GM19328 (cell line): ENCODE measurements around the gene PAWR.
"Not testable (repeated sequence)": the region's sequence is repeated elsewhere in the genome, so short reads cannot be mapped to it uniquely, and the experiment has no call there.

Experiments
- ATAC-seq: cut with Tn5 transposase; IDR thresholded peaks from one replicate; pipeline ENCODE4 v1.9.1; 2021; ENCODE audit warnings: mild to moderate bottlenecking, moderate library complexity; ENCODE audit not compliant: unreplicated experiment

PAWR gene

GRCh38 chr12:79553863-79554574 is 136.7 kb downstream of the PAWR start:
- no peak for ATAC-seq

- no peak for ATAC-seq
These were observed 138.6 kb downstream of the PAWR start for GRCh38 chr12:79552192-79552591.

- ATAC-seq: no peak
These were observed 141.1 kb downstream of the PAWR start for GRCh38 chr12:79549531-79550271.

GRCh38 chr12:79548610-79548924 is 142.2 kb downstream of the PAWR start:
- ATAC-seq: no peak

- peak; percentile 62 for ATAC-seq
These were observed 142.8 kb downstream of the PAWR start for GRCh38 chr12:79547735-79548609.

GRCh38 chr12:79547044-79547734 is 143.6 kb downstream of the PAWR start:
- peak; percentile 11 for ATAC-seq

- no peak for ATAC-seq
These were observed 144.2 kb downstream of the PAWR start for GRCh38 chr12:79546466-79547043.

GRCh38 chr12:79544439-79544838 is 146.3 kb downstream of the PAWR start:
- ATAC-seq: not testable (repeated sequence)

- no peak for ATAC-seq
These were observed 153.1 kb downstream of the PAWR start for GRCh38 chr12:79537675-79538074.

GRCh38 chr12:79535751-79536150 is 155.0 kb downstream of the PAWR start:
- no peak for ATAC-seq
